Lower leg skin (tissue), 4 donors: ENCODE measurements around the gene EEF1AKMT2. TPM values are rescaled to one million over a fixed set of nuclear protein-coding genes. Genes with fewer than 3 reads are reported as not detected.
A peak's percentile ranks its signal among the peaks of the same experiment; 100 is the strongest.
"Not testable (repeated sequence)": the region's sequence is repeated elsewhere in the genome, so short reads cannot be mapped to it uniquely, and the experiment has no call there.

Source experiments
- DNase-seq, 2 donors: peaks; one replicate each; pipeline ENCODE4 v3.0.0-alpha.2; 2019; ENCODE audit warnings: low spot score in 2 of 2
- H3K4me3 ChIP-seq: fragments of 200-600 bp; sonication (generic); 2 replicates; pipeline ENCODE4 v1.5.1; 2017; ENCODE audit warnings: mild to moderate bottlenecking, low read depth; ENCODE audit not compliant: poor library complexity, severe bottlenecking
- CTCF ChIP-seq, 3 donors: fragments of 450-650 bp; IDR thresholded peaks; one replicate each; pipeline ENCODE4 v1.5.1; 2016; ENCODE audit warnings: antibody characterized with exemption in 3 of 3, mild to moderate bottlenecking in 3 of 3, moderate library complexity in 2 of 3
- POLR2A ChIP-seq, 2 donors: fragments of 450-650 bp; IDR thresholded peaks; one replicate each; pipeline ENCODE4 v1.6.1; 2016 to 2017; ENCODE audit warnings: antibody characterized with exemption in 2 of 2, mild to moderate bottlenecking in 1 of 2, moderate library complexity in 1 of 2
- WGBS, 2 donors: methylation state at CpG; one replicate each; pipeline ENCODE4 v1.1.5; 2018; 5-methylcytosine and 5-hydroxymethylcytosine counted together
- intact Hi-C: fragments of 100-400 bp; cut with DNase I; formaldehyde crosslinking; loops from one replicate; pipeline ENCODE4 v1.15.0; 2023; ENCODE audit warnings: low total_unique reads
- total RNA-seq, 4 donors: library from RNA; depleted of rRNA; stranded (reverse); fragments of >200 nt; gene quantifications; one replicate each; pipeline ENCODE4 v1.1.0, GENCODE V29; 2016

EEF1AKMT2 gene
- total RNA-seq, 4 donors from 2014 or later, result 10.6 to 18.8 (median 14.4) TPM

GRCh38 chr10:124820121-124820520 lies 28.4 kb upstream of the EEF1AKMT2 start:
- intact Hi-C loops, result loop anchor here (10.0 kb wide), 1 partner anchor 285 kb away; no protein-coding TSS in a partner anchor
- no peak for TF ChIP-seq POLR2A (IDR thresholded peaks at IDR 0.05)
- no peak for TF ChIP-seq CTCF (IDR thresholded peaks at IDR 0.05)
- no peak for DNase-seq
- 95 to 98% methylated on average over 2 of the region's 2 CpGs for WGBS, 2 donors
- no peak overlapping the region for H3K4me3 ChIP-seq

- intact Hi-C loops, result no loop called here
- peak overlapping the region; percentile 96 for H3K4me3 ChIP-seq
- no peak for DNase-seq
- WGBS, 2 donors, result 1% methylated on average over 13 of the region's 13 CpGs
- TF ChIP-seq CTCF (IDR thresholded peaks at IDR 0.05) (no peak), POLR2A (IDR thresholded peaks at IDR 0.05) (no peak)
These were observed 10.6 kb upstream of the EEF1AKMT2 start for GRCh38 chr10:124802313-124802675.

DNA sequence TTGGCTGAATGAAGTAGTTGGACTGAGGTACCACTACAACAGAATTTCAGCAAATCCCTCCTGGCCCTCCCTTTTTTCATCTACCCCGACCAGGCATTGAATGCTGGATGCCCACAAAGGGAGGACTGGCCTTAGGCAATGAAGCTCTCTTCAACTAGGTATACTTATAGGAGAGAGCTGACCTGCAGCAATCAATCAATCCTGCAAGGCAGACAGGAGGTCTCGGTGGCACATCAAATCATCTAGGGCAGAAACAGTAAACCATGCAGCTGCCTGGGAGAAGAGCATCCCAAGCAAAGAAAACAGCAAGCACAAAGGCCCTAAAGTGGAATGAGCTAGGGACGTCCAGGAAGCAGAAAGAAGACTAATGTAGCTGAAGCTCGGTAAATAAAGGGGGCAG lies 7.5 kb upstream of the EEF1AKMT2 start:
- intact Hi-C loops, result no loop called here
- WGBS, 2 donors, result 64 to 73% methylated on average over 4 of the region's 4 CpGs
- no peak overlapping the region for H3K4me3 ChIP-seq
- TF ChIP-seq CTCF (IDR thresholded peaks at IDR 0.05) (no peak), POLR2A (IDR thresholded peaks at IDR 0.05) (no peak)
- DNase-seq, result no peak

DNA sequence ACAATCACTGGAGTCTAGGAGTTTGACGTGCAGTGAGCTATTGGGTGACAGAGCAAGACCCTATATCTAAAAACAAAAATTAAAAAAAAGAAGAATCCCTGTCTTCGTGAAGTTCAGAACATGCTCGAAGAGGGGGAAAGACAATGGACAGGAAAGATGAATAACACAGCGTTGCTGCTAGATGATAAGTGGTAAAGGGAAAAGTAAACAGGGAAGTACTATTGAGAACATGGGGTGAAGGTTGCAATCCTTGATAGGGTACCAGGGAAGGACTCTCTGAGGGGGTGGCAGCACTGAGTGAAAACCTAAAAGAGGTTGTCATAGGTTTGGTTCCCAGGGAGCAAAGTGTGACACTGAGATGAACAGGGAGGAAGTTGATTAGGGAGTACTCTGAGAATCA lies 7.1 kb upstream of the EEF1AKMT2 start:
- no peak for DNase-seq
- TF ChIP-seq CTCF (IDR thresholded peaks at IDR 0.05) (no peak), POLR2A (IDR thresholded peaks at IDR 0.05) (no peak)
- WGBS, 2 donors, result 77 to 83% methylated on average over 4 of the region's 4 CpGs
- H3K4me3 ChIP-seq, result no peak overlapping the region
- intact Hi-C loops, result no loop called here

DNA sequence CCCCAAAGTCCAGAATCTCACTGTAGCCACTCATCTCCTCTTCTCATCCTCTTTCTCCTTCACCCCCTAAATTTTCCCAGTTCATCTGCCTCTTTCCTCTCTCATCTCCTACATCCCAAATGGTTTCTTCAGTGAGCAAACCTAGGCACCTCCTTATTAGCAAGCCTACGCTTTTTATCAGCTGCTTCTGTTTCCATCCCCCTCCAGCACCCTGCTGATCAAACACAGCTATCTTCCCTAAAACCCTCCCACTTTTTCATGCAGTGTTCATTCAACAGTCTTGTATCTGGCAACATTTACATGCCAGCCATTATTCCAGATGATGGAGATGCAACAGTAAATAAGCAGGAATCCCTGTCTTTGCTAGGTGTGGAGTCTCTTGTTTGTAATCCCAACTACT lies 6.7 kb upstream of the EEF1AKMT2 start:
- no peak for DNase-seq
- intact Hi-C loops, result no loop called here
- no peak overlapping the region for H3K4me3 ChIP-seq
- TF ChIP-seq CTCF (IDR thresholded peaks at IDR 0.05), result no peak
- no peak for TF ChIP-seq POLR2A (IDR thresholded peaks at IDR 0.05)
- WGBS, 2 donors, result 91 to 96% methylated on average over 1 of the region's 1 CpG

- H3K4me3 ChIP-seq, result no peak overlapping the region
- WGBS, 2 donors, result 93 to 97% methylated on average over 11 of the region's 11 CpGs
- intact Hi-C loops, result no loop called here
- TF ChIP-seq CTCF (IDR thresholded peaks at IDR 0.05) (no peak), POLR2A (IDR thresholded peaks at IDR 0.05) (no peak)
- DNase-seq, result no peak
These were observed 1.3 kb upstream of the EEF1AKMT2 start for GRCh38 chr10:124792998-124793352.

GRCh38 chr10:124782900-124783299 lies 8.8 kb downstream of the EEF1AKMT2 start:
- intact Hi-C loops, H3K4me3 ChIP-seq, DNase-seq: not testable (repeated sequence)
- 96 to 100% methylated on average over 1 of the region's 1 CpG for WGBS, 2 donors
